Thymus (tissue), 14 donors: ENCODE measurements around the gene NPTN. TPM values are rescaled to one million over a fixed set of nuclear protein-coding genes. Genes with fewer than 3 reads are reported as not detected.

Experiments used
- DNase-seq, 9 donors: peaks; one replicate each; pipeline ENCODE4 v3.0.0-alpha.2; 2013; ENCODE audit warnings: low spot score in 9 of 9, low read depth in 6 of 9, missing footprints in 1 of 9
- H3K27ac ChIP-seq, 2 donors: one replicate each; pipeline ENCODE4 v1.5.1; 2013; ENCODE audit warnings: control low read depth in 1 of 2, low read depth in 1 of 2, low read length in 1 of 2, mild to moderate bottlenecking in 1 of 2, moderate library complexity in 1 of 2
- H3K27me3 ChIP-seq, 2 donors: one replicate each; pipeline ENCODE4 v1.5.1; 2013; ENCODE audit warnings: low read length in 1 of 2; ENCODE audit not compliant: control insufficient read depth in 2 of 2, insufficient read depth in 1 of 2
- H3K36me3 ChIP-seq, 2 donors: one replicate each; pipeline ENCODE4 v1.5.1; 2013; ENCODE audit warnings: low read length in 1 of 2, mild to moderate bottlenecking in 1 of 2, moderate library complexity in 1 of 2; ENCODE audit not compliant: control insufficient read depth in 2 of 2, insufficient read depth in 2 of 2
- H3K4me1 ChIP-seq, 2 donors: one replicate each; pipeline ENCODE4 v1.5.1; 2013; ENCODE audit warnings: low read length in 2 of 2; ENCODE audit not compliant: control insufficient read depth in 2 of 2, insufficient read depth in 2 of 2
- H3K4me3 ChIP-seq, 2 donors: one replicate each; pipeline ENCODE4 v1.5.1; 2013; ENCODE audit warnings: low read length in 2 of 2, control low read depth in 1 of 2, mild to moderate bottlenecking in 1 of 2
- H3K9me3 ChIP-seq, 2 donors: one replicate each; pipeline ENCODE4 v1.5.1; 2013; ENCODE audit warnings: low read length in 1 of 2, mild to moderate bottlenecking in 1 of 2; ENCODE audit not compliant: control insufficient read depth in 2 of 2, insufficient read depth in 1 of 2
- WGBS: extraction: QIAGEN DNeasy Blood & Tissue Kit; methylation state at CpG from one replicate; pipeline ENCODE4 v1.1.7; 2013; 5-methylcytosine and 5-hydroxymethylcytosine counted together
- long read RNA-seq, 10 donors: transcript quantifications; one replicate each; lab custom pipeline, GENCODE V29; 2026
- polyA plus RNA-seq: library from polyadenylated mRNA; stranded (reverse); fragments of 200-250 nt; gene quantifications from one replicate; pipeline ENCODE4 v1.2.3, GENCODE V29; 2013
- total RNA-seq: library from RNA; stranded (reverse); fragments of 120-200 nt; gene quantifications from one replicate; pipeline ENCODE4 v1.2.4, GENCODE V29; 2013
- donor health status: healthy.

NPTN gene
- 39.9 TPM for total RNA-seq
- 45.9 TPM for polyA plus RNA-seq
- long read RNA-seq, donor 1, partial matches to known transcripts: 0 of 1 reads
- long read RNA-seq, donor 1, other reads (novel, unspliced or antisense): 0 of 1 reads
- long read RNA-seq, donor 2: 0 reads
- long read RNA-seq, donor 3, transcript NPTN-202 (8 exons, 2,817 nt): major isoform, 15 of 20 reads
- long read RNA-seq, donor 3, partial matches to known transcripts: 0 of 20 reads
- long read RNA-seq, donor 3, other reads (novel, unspliced or antisense): 0 of 20 reads
- long read RNA-seq, donor 4, transcript NPTN-202 (8 exons, 2,817 nt): major isoform, 7 of 25 reads
- long read RNA-seq, donor 4, partial matches to known transcripts: 15 of 25 reads
- long read RNA-seq, donor 4, other reads (novel, unspliced or antisense): 0 of 25 reads
- long read RNA-seq, donor 5, transcript NPTN-202 (8 exons, 2,817 nt): major isoform, 27 of 35 reads
- long read RNA-seq, donor 5, partial matches to known transcripts: 0 of 35 reads
- long read RNA-seq, donor 5, other reads (novel, unspliced or antisense): 6 of 35 reads
- long read RNA-seq, donor 6, transcript NPTN-202 (8 exons, 2,817 nt): major isoform, 17 of 18 reads
- long read RNA-seq, donor 6, partial matches to known transcripts: 0 of 18 reads
- long read RNA-seq, donor 6, other reads (novel, unspliced or antisense): 0 of 18 reads
- long read RNA-seq, donor 7, transcript NPTN-202 (8 exons, 2,817 nt): major isoform, 10 of 11 reads
- long read RNA-seq, donor 7, partial matches to known transcripts: 0 of 11 reads
- long read RNA-seq, donor 7, other reads (novel, unspliced or antisense): 0 of 11 reads
- long read RNA-seq, donor 8, transcript NPTN-202 (8 exons, 2,817 nt): major isoform, 10 of 11 reads
- long read RNA-seq, donor 8, partial matches to known transcripts: 0 of 11 reads
- long read RNA-seq, donor 8, other reads (novel, unspliced or antisense): 0 of 11 reads
- long read RNA-seq, donor 9, transcript NPTN-202 (8 exons, 2,817 nt): major isoform, 8 of 9 reads
- long read RNA-seq, donor 9, partial matches to known transcripts: 0 of 9 reads
- long read RNA-seq, donor 9, other reads (novel, unspliced or antisense): 0 of 9 reads
- long read RNA-seq, donor 10, transcript NPTN-202 (8 exons, 2,817 nt): major isoform, 10 of 15 reads
- long read RNA-seq, donor 10, partial matches to known transcripts: 0 of 15 reads
- long read RNA-seq, donor 10, other reads (novel, unspliced or antisense): 0 of 15 reads

- H3K9me3 ChIP-seq: no peaks in the 10 kb centered on the region
- no peaks in the 10 kb centered on the region for H3K36me3 ChIP-seq
- 3% methylated on average over 62 of the region's 62 CpGs for WGBS
- H3K27ac ChIP-seq: peak within 1 kb of the TSS; percentile 62 to 66
- H3K4me3 ChIP-seq: peak within 1 kb of the TSS; percentile 84 to 99
- peaks cover 10 to 19% of the 10 kb centered on the region in 2 donors for H3K4me1 ChIP-seq
- peak; percentile 80 to 98 (median 94) for DNase-seq
- H3K27me3 ChIP-seq: no peaks in the 10 kb centered on the region
These were observed at the start of gene NPTN for GRCh38 chr15:73633111-73633990. Gene NPTN, minus strand, starts transcription at chr15:73633389. Its CDS starts 174 bp downstream, at chr15:73633215.

GRCh38 chr15:73682600-73683090 is 49.5 kb upstream of the NPTN start:
- Histone ChIP-seq H3K4me3 (no peak overlapping the region), H3K36me3 (no peaks in the 10 kb centered on the region), H3K27ac (no peak overlapping the region), H3K4me1 (no peaks in the 10 kb centered on the region), H3K9me3 (no peaks in the 10 kb centered on the region), H3K27me3 (peaks cover 41 to 61% of the 10 kb centered on the region in 2 donors)
- no peak for DNase-seq
- WGBS: 94% methylated on average over 14 of the region's 14 CpGs

- no peaks in the 10 kb centered on the region for H3K4me1 ChIP-seq
- H3K4me3 ChIP-seq: no peak overlapping the region
- 95% methylated on average over 3 of the region's 3 CpGs for WGBS
- H3K27me3 ChIP-seq: peaks cover 41 to 55% of the 10 kb centered on the region in 2 donors
- no peak overlapping the region for H3K27ac ChIP-seq
- no peaks in the 10 kb centered on the region for H3K36me3 ChIP-seq
- no peaks in the 10 kb centered on the region for H3K9me3 ChIP-seq
- no peak for DNase-seq
These were observed 48.8 kb upstream of the NPTN start for GRCh38 chr15:73681856-73682599.

- Histone ChIP-seq H3K9me3 (no peaks in the 10 kb centered on the region), H3K27me3 (peaks cover 31 to 46% of the 10 kb centered on the region in 2 donors), H3K27ac (no peak overlapping the region), H3K4me3 (no peak overlapping the region), H3K36me3 (no peaks in the 10 kb centered on the region), H3K4me1 (no peaks in the 10 kb centered on the region)
- DNase-seq: no peak
- WGBS: 59% methylated on average over 3 of the region's 3 CpGs
These were observed 47.9 kb upstream of the NPTN start for GRCh38 chr15:73681063-73681462.

GRCh38 chr15:73680549-73680948 is 47.4 kb upstream of the NPTN start:
- H3K27me3 ChIP-seq: peaks cover 29 to 40% of the 10 kb centered on the region in 2 donors

DNA sequence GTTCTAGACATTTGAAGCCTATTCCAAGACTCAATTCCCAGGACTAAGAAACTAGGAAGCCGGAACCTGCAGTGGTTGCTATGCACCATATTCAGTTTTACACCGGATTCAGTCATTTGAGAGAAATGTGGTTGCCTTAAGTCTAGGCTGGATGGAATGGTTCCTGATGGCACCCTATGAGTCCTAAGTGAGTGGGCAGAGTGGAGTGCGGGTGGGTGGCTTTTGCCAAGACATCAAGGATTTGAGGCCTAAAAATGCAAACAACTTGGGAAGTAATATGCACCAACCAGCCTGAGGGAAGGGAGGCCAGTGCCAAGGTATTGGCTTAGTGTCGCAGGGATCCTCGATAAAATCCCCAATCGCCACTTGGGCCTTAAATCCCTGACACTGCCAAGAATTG is 46.8 kb upstream of the NPTN start:
- H3K27ac ChIP-seq: no peak overlapping the region
- WGBS: 98% methylated on average over 6 of the region's 6 CpGs
- H3K4me3 ChIP-seq: no peak overlapping the region
- no peaks in the 10 kb centered on the region for H3K36me3 ChIP-seq
- peaks cover 24 to 36% of the 10 kb centered on the region in 2 donors for H3K27me3 ChIP-seq
- no peak for DNase-seq
- no peaks in the 10 kb centered on the region for H3K4me1 ChIP-seq
- no peaks in the 10 kb centered on the region for H3K9me3 ChIP-seq

More at GRCh38 chr15:73680549-73680948, 47.4 kb upstream of the NPTN start:
- 86% methylated on average over 2 of the region's 2 CpGs for WGBS
- no peak for DNase-seq
- Histone ChIP-seq H3K4me3 (no peak overlapping the region), H3K27ac (no peak overlapping the region), H3K4me1 (no peaks in the 10 kb centered on the region), H3K36me3 (no peaks in the 10 kb centered on the region), H3K9me3 (no peaks in the 10 kb centered on the region)

GRCh38 chr15:73679180-73679579 is 46.0 kb upstream of the NPTN start:
- H3K27ac ChIP-seq: no peak overlapping the region

More at GRCh38 chr15:73679180-73679579, 46.0 kb upstream of the NPTN start:
- no peaks in the 10 kb centered on the region for H3K36me3 ChIP-seq
- H3K4me3 ChIP-seq: no peak overlapping the region
- H3K9me3 ChIP-seq: no peaks in the 10 kb centered on the region
- 92% methylated on average over 3 of the region's 3 CpGs for WGBS
- no peaks in the 10 kb centered on the region for H3K4me1 ChIP-seq
- DNase-seq: no peak
- H3K27me3 ChIP-seq: peaks cover 20 to 29% of the 10 kb centered on the region in 2 donors
